ENCODE measurements around the gene SPIB. TPM values are rescaled to one million over a fixed set of nuclear protein-coding genes. Genes with fewer than 3 reads are reported as not detected.
"Not testable (repeated sequence)": the region's sequence is repeated elsewhere in the genome, so short reads cannot be mapped to it uniquely, and the experiment has no call there.

SPIB gene
- total RNA-seq, 1 experiment from 2014 or later = 0.10 TPM

GRCh38 chr19:50390952-50391351, 27.8 kb upstream of the SPIB start:
- not testable (repeated sequence) for DNase-seq (ENCODE audit: low spot score)

GRCh38 chr19:50392759-50393158, 26.0 kb upstream of the SPIB start:
- DNase-seq (ENCODE audit: low spot score) = no peak

- no peak for DNase-seq (ENCODE audit: low spot score)
These were observed 25.1 kb upstream of the SPIB start for GRCh38 chr19:50393589-50393988.

GRCh38 chr19:50394017-50394416, 24.7 kb upstream of the SPIB start:
- DNase-seq (ENCODE audit: low spot score) = no peak

GRCh38 chr19:50398675-50399367, 19.9 kb upstream of the SPIB start:
- DNase-seq (ENCODE audit: low spot score) = no peak

- DNase-seq (ENCODE audit: low spot score) = no peak
These were observed 19.4 kb upstream of the SPIB start for GRCh38 chr19:50399368-50399745.

GRCh38 chr19:50401605-50402450, 16.9 kb upstream of the SPIB start:
- no peak for DNase-seq (ENCODE audit: low spot score)

- DNase-seq (ENCODE audit: low spot score) = no peak
These were observed 16.0 kb upstream of the SPIB start for GRCh38 chr19:50402544-50403301.

GRCh38 chr19:50406156-50406820, 12.4 kb upstream of the SPIB start:
- DNase-seq (ENCODE audit: low spot score) = no peak

GRCh38 chr19:50406829-50407228, 11.9 kb upstream of the SPIB start:
- no peak for DNase-seq (ENCODE audit: low spot score)

- DNase-seq (ENCODE audit: low spot score) = no peak
These were observed 9.4 kb upstream of the SPIB start for GRCh38 chr19:50409347-50409746.

GRCh38 chr19:50410109-50410508, 8.6 kb upstream of the SPIB start:
- no peak for DNase-seq (ENCODE audit: low spot score)

- DNase-seq (ENCODE audit: low spot score) = no peak
These were observed 6.3 kb upstream of the SPIB start for GRCh38 chr19:50412419-50412818.

GRCh38 chr19:50413096-50413495, 5.6 kb upstream of the SPIB start:
- no peak for DNase-seq (ENCODE audit: low spot score)

- DNase-seq (ENCODE audit: low spot score) = no peak
These were observed 5.2 kb upstream of the SPIB start for GRCh38 chr19:50413531-50413930.

- DNase-seq (ENCODE audit: low spot score) = peak; percentile 64
These were observed 3.7 kb upstream of the SPIB start for GRCh38 chr19:50414864-50415660.

- no peak for DNase-seq (ENCODE audit: low spot score)
These were observed 3.1 kb upstream of the SPIB start for GRCh38 chr19:50415661-50416033.

- no peak for DNase-seq (ENCODE audit: low spot score)
These were observed 2.4 kb upstream of the SPIB start for GRCh38 chr19:50416034-50416977.

GRCh38 chr19:50417111-50418081, 1.3 kb upstream of the SPIB start:
- no peak for DNase-seq (ENCODE audit: low spot score)
